ENCODE measurements around the gene ITGB3BP.

DNA sequence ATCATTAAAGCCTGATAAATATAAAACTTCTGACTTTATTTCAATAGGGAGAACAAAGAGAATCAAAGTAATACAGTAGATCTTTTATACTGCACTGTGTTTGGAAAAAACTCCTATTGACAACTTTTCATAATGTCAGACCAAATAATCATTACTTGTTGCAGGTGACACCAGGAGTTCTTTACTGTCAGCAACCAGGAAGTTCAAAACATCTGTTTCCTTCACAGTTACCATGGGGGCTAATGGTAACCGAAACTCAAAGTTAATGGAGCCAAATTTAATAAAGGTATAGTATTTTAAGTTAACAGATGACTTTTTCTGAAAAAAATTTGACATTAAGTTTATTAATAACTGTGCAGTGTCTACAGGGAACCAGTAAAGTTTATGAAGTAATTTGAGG lies 10.9 kb upstream of the ITGB3BP start:
- TF ChIP-seq POLR2A (IDR thresholded peaks at IDR 0.05), result no peak
- TF ChIP-seq, protein P1, sequence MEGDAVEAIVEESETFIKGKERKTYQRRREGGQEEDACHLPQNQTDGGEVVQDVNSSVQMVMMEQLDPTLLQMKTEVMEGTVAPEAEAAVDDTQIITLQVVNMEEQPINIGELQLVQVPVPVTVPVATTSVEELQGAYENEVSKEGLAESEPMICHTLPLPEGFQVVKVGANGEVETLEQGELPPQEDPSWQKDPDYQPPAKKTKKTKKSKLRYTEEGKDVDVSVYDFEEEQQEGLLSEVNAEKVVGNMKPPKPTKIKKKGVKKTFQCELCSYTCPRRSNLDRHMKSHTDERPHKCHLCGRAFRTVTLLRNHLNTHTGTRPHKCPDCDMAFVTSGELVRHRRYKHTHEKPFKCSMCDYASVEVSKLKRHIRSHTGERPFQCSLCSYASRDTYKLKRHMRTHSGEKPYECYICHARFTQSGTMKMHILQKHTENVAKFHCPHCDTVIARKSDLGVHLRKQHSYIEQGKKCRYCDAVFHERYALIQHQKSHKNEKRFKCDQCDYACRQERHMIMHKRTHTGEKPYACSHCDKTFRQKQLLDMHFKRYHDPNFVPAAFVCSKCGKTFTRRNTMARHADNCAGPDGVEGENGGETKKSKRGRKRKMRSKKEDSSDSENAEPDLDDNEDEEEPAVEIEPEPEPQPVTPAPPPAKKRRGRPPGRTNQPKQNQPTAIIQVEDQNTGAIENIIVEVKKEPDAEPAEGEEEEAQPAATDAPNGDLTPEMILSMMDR (IDR thresholded peaks at IDR 0.05), result no peak

Data from body of pancreas (tissue), 4 donors.